ENCODE data around the gene RASGRF2.

The RASGRF2 gene

DNA sequence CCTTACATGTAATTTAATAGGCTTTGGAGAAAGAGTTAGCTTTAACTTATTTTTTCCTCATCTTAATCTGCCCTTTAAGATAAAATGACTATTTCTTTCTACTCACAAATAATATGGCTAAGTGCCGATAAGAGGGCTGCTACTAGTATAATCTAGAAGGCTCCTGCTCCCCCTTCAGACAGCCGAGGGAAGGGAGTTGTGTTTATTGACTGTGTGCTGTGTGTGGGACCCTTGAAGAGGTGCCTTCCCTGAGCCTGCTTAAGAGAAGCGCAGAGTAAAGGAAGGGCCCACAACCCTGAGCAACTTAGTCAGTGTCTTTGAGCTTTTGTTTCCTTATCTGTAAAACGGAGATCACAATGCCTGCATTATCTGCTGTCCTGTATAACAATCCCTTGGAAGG lies 244.9 kb downstream of the RASGRF2 start:
- DNase-seq (ENCODE audit: low spot score) = no peak

DNA sequence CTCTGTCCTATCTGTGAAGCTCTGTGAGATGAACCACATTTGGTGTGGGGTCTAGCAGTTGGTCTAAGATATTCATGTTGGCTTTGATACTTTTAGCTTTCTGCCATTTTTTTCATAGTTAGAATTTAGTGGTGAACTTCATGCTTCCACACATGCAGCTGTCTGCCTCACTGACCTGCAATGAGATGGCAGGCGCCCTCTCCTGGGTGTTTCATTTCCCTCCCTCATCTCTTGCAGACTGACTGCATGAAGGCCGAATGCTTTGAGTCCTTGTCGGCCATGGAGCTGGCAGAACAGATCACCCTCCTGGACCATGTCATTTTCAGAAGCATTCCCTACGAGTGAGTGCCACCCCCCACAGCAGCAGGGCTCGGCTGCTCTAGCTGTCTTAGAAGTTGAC lies 246.8 kb downstream of the RASGRF2 start:
- DNase-seq (ENCODE audit: low spot score) = no peak

- DNase-seq (ENCODE audit: low spot score) = no peak
Measured at GRCh38 chr5:81208904-81209303, 248.7 kb downstream of the RASGRF2 start.

DNA sequence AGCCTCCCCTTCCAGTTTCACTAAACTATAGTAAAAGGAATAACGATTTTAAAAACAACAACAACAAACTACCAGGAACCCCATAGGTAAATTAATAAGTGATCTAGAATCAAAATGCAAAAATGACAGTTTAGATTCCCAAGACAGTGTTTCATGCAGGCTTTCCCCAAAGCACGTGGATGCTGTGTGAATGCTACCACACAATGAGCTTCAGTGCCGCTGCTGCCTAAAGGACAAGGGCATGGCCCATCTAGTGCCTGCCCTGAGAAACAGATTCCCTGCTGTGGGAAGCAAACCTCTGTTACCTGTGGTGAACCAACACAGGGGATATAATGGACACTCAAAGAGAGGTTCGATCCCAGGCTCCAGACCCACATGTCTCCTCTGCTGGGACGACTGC lies 249.2 kb downstream of the RASGRF2 start:
- DNase-seq (ENCODE audit: low spot score) = no peak

GRCh38 chr5:81209869-81210493 lies 249.8 kb downstream of the RASGRF2 start:
- no peak for DNase-seq (ENCODE audit: low spot score)

- no peak for DNase-seq (ENCODE audit: low spot score)
Measured at GRCh38 chr5:81212211-81212751, 252.1 kb downstream of the RASGRF2 start.

GRCh38 chr5:81213070-81213469 lies 252.9 kb downstream of the RASGRF2 start:
- DNase-seq (ENCODE audit: low spot score) = no peak

DNA sequence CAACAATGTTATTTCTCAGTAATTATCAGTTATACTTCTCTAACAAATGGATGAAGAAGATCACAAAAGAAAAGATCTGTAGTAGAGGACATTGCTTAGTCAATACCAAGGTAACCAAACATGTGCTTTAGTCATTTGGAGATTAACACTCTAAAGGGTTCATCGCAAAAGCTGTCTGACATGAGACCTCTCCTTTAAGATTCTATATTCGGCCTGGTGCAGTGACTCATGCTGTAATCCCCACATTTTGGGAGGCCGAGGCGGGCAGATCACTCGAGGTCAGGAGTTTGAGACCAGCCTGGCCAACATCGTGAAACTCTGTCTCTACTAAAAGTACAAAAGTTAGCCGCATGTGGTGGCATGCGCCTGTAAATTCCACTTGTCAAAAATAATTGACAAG lies 254.7 kb downstream of the RASGRF2 start:
- no peak for DNase-seq (ENCODE audit: low spot score)

DNA sequence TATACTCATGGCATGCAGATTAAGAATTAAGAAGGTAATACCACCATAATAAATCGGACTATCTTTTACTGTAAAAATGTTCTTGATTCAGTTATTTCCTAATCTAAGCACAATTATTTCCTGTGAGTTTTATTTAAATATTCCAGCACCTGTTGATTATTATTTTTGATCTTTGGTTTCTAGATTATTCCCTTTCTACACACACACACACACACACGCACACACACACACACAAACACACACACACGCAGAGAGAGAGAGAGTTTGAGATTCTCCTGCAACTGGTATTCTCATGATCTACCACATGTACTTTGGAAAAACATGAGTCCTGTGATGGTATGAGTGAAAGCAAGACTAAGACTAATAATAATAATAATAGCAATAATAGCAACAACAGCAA lies 256.0 kb downstream of the RASGRF2 start:
- DNase-seq (ENCODE audit: low spot score) = no peak

- DNase-seq (ENCODE audit: low spot score) = no peak
Measured at GRCh38 chr5:81219389-81219788, 259.2 kb downstream of the RASGRF2 start.

- no peak for DNase-seq (ENCODE audit: low spot score)
Measured at GRCh38 chr5:81222285-81222684, 262.1 kb downstream of the RASGRF2 start.

DNA sequence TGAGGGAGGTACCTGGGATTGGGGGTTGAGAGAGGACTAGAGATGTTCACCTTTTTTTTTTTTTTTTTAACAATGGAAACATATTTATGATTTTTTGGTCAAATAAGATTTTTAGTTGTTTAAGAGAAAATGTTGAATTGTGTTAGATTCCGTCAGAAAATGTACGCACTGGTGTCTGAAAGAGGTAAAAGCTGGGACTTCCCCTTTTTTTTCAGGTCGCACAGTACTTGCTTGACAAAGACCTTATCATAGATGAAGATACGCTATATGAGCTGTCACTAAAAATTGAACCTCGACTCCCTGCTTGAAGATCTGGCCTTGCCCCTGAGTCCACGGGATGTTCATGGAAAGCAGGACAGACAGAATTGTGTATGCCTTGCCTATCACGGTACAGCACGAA lies 265.3 kb downstream of the RASGRF2 start:
- DNase-seq (ENCODE audit: low spot score) = no peak

DNA sequence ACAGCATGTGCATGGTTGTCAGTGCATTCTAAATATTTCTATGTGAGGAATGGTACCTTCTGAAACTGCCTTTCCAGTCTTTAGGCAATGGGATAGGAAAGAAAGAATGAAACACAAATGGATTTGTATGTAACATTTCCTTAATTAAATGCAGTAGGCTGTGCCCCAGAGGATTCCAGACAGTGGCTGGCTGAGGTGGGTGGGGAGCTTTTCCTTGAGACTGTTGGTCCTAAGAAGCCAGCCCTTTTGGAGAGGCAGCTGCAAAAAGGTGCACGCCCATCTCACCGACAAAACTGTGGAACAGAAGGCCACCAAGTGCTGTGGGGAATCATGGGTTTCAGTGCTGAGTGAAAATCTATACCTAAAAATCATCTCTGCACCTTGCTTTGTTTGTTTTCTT lies 266.1 kb downstream of the RASGRF2 start:
- no peak for DNase-seq (ENCODE audit: low spot score)

DNA sequence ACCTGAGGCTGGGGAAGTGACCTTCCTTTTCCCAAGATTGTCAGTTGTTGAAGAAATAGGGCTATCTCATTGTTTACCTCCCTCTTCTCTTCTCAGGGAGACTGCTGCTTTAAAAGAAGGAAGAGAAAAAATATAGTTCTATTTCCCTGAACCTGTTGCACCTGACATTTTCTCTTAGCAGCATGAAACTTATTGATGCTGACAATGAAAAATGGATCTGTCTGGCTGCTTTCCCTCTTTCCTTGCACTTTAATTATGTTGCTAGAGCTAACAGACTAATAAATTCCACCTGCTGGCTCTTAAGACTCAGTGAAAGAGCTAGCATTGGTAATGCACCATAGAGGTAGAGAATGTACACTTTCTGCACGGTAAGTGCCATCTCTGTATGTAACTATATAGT lies 266.8 kb downstream of the RASGRF2 start:
- DNase-seq (ENCODE audit: low spot score) = no peak

DNA sequence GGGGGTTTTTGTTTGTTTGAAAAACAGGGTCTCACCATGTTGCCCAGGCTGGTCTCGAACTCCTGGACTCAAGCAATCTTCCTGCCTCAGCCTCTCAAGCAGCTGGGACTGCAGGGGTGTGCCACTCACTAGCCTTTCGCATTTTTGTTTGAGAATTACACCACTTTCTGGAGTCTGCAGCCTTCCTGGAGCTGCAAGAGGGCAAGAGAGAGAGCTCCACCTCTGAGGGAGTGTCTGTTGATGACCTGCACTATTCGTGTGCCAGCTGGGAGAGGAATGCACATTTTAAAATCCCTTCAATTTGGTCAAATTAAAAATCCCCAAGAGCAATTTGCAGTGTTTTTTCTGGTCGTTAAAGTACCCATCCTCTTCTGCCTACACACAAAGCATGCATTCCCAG lies 267.9 kb downstream of the RASGRF2 start:
- DNase-seq (ENCODE audit: low spot score) = no peak

GRCh38 chr5:81230416-81230815 lies 270.3 kb downstream of the RASGRF2 start:
- no peak for DNase-seq (ENCODE audit: low spot score)

GRCh38 chr5:81232464-81233079 lies 272.4 kb downstream of the RASGRF2 start:
- no peak for DNase-seq (ENCODE audit: low spot score)

DNA sequence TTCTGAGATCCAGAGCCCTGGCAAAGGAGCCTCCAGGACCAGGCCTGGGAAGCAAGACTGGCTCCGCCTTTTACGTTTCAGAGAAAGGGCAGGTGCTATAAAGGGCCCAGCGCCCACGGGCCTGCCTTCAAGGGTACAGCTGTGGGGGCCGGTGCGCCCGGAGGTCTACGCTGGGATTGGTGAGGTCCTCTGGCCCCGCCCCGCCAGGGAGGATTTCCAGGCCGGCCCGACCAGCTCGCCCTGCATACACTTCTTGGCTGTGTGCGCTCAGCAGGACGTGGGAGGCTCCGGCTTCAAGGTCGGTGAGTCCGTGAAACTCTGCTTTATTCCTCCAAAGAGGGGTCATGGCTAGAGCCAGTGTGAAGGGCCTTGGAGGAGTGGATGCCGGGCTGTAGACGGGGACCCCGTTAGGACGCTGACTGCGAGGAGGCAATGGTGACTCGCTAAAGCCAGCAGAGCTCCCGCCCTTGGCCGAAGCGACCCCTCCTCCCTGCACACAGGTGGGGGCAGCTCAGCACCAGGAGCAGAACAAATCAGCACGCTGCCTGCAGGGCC lies 273.0 kb downstream of the RASGRF2 start, which contains the start of gene CKMT2:
Gene CKMT2 (plus strand): TSS at position 243 of the 555 bp plus-strand sequence. CDS start 17,811 bp downstream, outside the sequence.
- peak; percentile 81 for DNase-seq (ENCODE audit: low spot score)

GRCh38 chr5:81234299-81234698 lies 274.1 kb downstream of the RASGRF2 start:
- DNase-seq (ENCODE audit: low spot score) = no peak

GRCh38 chr5:81234801-81235200 lies 274.6 kb downstream of the RASGRF2 start:
- DNase-seq (ENCODE audit: low spot score) = no peak

GRCh38 chr5:81235287-81236072 lies 275.3 kb downstream of the RASGRF2 start:
- no peak for DNase-seq (ENCODE audit: low spot score)

DNA sequence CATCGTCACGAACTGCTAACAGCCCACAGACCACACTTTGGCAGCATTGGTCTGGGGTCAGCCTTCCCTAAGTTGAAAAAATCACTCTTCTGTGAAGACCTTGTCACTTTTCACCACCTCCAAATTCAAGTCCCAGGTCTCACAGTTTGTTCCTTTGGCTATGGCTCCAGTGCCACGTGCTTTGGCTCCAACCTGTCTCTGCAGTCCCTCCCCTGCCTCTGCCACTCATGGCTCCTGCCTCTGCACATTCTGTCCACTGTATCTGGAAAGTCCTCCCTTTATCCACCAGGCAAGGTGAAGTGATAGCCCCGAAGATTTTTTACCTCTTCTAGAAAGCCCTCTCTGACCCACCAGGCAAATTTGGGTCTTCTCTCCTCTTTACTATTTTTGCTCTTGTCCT lies 278.3 kb downstream of the RASGRF2 start:
- no peak for DNase-seq (ENCODE audit: low spot score)

- DNase-seq (ENCODE audit: low spot score) = no peak
Measured at GRCh38 chr5:81239613-81240012, 279.4 kb downstream of the RASGRF2 start.
